Neural cell (in vitro differentiated cells): ENCODE measurements around the gene SLC17A9. TPM values are rescaled to one million over a fixed set of nuclear protein-coding genes. Genes with fewer than 3 reads are reported as not detected.
A peak's percentile ranks its signal among the peaks of the same experiment; 100 is the strongest.

Experiments
- H2AFZ ChIP-seq: fragments of 200-600, 300-800 bp; sonication (generic), shearing (Covaris generic); 2 replicates; pipeline ENCODE4 v1.6.0; 2014; ENCODE audit warnings: low read depth, mild to moderate bottlenecking, antibody characterized with exemption, low read length, moderate library complexity
- H3F3A ChIP-seq: fragments of 200-600 bp; shearing (Covaris generic); 2 replicates; pipeline ENCODE4 v1.6.1; 2016; ENCODE audit warnings: mild to moderate bottlenecking, moderate library complexity, mixed read lengths, antibody characterized with exemption, low read length; ENCODE audit not compliant: insufficient read depth, poor library complexity, severe bottlenecking
- H3K27ac ChIP-seq: fragments of 200-600, 300-800 bp; sonication (generic), shearing (Covaris generic); 2 replicates; pipeline ENCODE4 v1.5.1; 2014; ENCODE audit warnings: mild to moderate bottlenecking, low read length, moderate library complexity
- H3K27me3 ChIP-seq: fragments of 300-800, 200-600 bp; sonication (generic), shearing (Covaris generic); 2 replicates; pipeline ENCODE4 v1.6.0; 2014; ENCODE audit warnings: mild to moderate bottlenecking, low read depth, low read length, moderate library complexity; ENCODE audit not compliant: insufficient read depth
- H3K36me3 ChIP-seq: fragments of 300-800, 200-600 bp; sonication (generic), shearing (Covaris generic); 2 replicates; pipeline ENCODE4 v1.5.1; 2014; ENCODE audit warnings: mild to moderate bottlenecking, antibody characterized with exemption, low read length, moderate library complexity; ENCODE audit not compliant: insufficient read depth
- H3K4me2 ChIP-seq: fragments of 300-800, 200-600 bp; sonication (generic), shearing (Covaris generic); 2 replicates; pipeline ENCODE4 v1.6.0; 2014; ENCODE audit warnings: mild to moderate bottlenecking, low read length
- H3K4me3 ChIP-seq: fragments of 300-800, 200-600 bp; sonication (generic), shearing (Covaris generic); 2 replicates; pipeline ENCODE4 v1.5.1; 2014; ENCODE audit warnings: mild to moderate bottlenecking, low read length, moderate library complexity
- H3K79me2 ChIP-seq: fragments of 200-600 bp; shearing (Covaris generic); replicated peaks from 2 replicates; pipeline ENCODE4 v1.6.0; 2014; ENCODE audit warnings: mild to moderate bottlenecking, low read length, moderate library complexity; ENCODE audit not compliant: insufficient read depth
- H3K9ac ChIP-seq: fragments of 300-800, 200-600 bp; sonication (generic), shearing (Covaris generic); 2 replicates; pipeline ENCODE4 v1.6.1; 2016; ENCODE audit warnings: mild to moderate bottlenecking, low read length, mixed read lengths
- H3K9me2 ChIP-seq: fragments of 200-600 bp; shearing (Covaris generic); 2 replicates; pipeline ENCODE4 v1.6.1; 2016; ENCODE audit warnings: mild to moderate bottlenecking, low read length, mixed read lengths; ENCODE audit not compliant: insufficient read depth
- H3K9me3 ChIP-seq: fragments of 200-600, 300-800 bp; sonication (generic), shearing (Covaris generic); 2 replicates; pipeline ENCODE4 v1.6.1; 2016; ENCODE audit warnings: mild to moderate bottlenecking, mixed run types, low read length, moderate library complexity, mixed read lengths
- H4K20me1 ChIP-seq: fragments of 200-600 bp; shearing (Covaris generic); 2 replicates; pipeline ENCODE4 v1.6.1; 2016; ENCODE audit warnings: mild to moderate bottlenecking, mixed run types; ENCODE audit not compliant: insufficient read depth
- CTCF ChIP-seq: fragments of 450-650 bp; IDR thresholded peaks from 2 replicates; pipeline ENCODE4 v1.5.1; 2014; ENCODE audit warnings: antibody characterized with exemption, mild to moderate bottlenecking, moderate library complexity; ENCODE audit not compliant: poor library complexity, severe bottlenecking
- EP300 ChIP-seq: fragments of 450-650 bp; conservative IDR thresholded peaks from 2 replicates; pipeline ENCODE4 v1.6.1; 2014; ENCODE audit warnings: antibody characterized with exemption, mild to moderate bottlenecking, moderate library complexity; ENCODE audit not compliant: poor library complexity, severe bottlenecking
- EZH2 ChIP-seq: fragments of 200-600, 300-800 bp; shearing (Covaris generic), sonication (generic); IDR thresholded peaks from 2 replicates; pipeline ENCODE4 v1.6.1; 2014; ENCODE audit warnings: antibody characterized with exemption, low read length, borderline replicate concordance, mild to moderate bottlenecking; ENCODE audit not compliant: insufficient read depth, poor library complexity, severe bottlenecking
- MXI1 ChIP-seq: fragments of 450-650 bp; conservative IDR thresholded peaks from 2 replicates; pipeline ENCODE4 v1.6.1; 2014; ENCODE audit warnings: antibody characterized with exemption, mild to moderate bottlenecking; ENCODE audit not compliant: poor library complexity, severe bottlenecking
- POLR2AphosphoS5 ChIP-seq: IDR thresholded peaks from 2 replicates; pipeline ENCODE4 v1.6.1; 2012
- RAD21 ChIP-seq: fragments of 450-650 bp; conservative IDR thresholded peaks from 2 replicates; pipeline ENCODE4 v1.6.1; 2014; ENCODE audit warnings: antibody characterized with exemption, mild to moderate bottlenecking, moderate library complexity
- REST ChIP-seq: IDR thresholded peaks from 2 replicates; pipeline ENCODE4 v1.6.1; 2012; ENCODE audit warnings: borderline replicate concordance
- SMC3 ChIP-seq: fragments of 450-650 bp; conservative IDR thresholded peaks from 2 replicates; pipeline ENCODE4 v1.6.1; 2014; ENCODE audit warnings: antibody characterized with exemption, mild to moderate bottlenecking, moderate library complexity; ENCODE audit not compliant: poor library complexity
- TAF1 ChIP-seq: IDR thresholded peaks from 2 replicates; pipeline ENCODE4 v1.6.1; 2012; ENCODE audit warnings: low read depth
- polyA plus RNA-seq: library from polyadenylated mRNA; depleted of rRNA; stranded (reverse); fragments of >200 nt; gene quantifications from 2 replicates; pipeline ENCODE4 v1.2.3, GENCODE V29; 2014

The SLC17A9 gene
- polyA plus RNA-seq, 1 donor from 2014 or later: not detected

GRCh38 chr20:63007646-63008488 is 55.4 kb downstream of the SLC17A9 start (continued):
- TF ChIP-seq EP300: no peak

- Histone ChIP-seq H3K4me2 (no peak overlapping the region), H3K9ac (no peak overlapping the region), H3K27me3 (peaks cover 59% of the 10 kb centered on the region), H3K79me2 (no peaks in the 10 kb centered on the region), H3F3A (no peaks in the 10 kb centered on the region), H3K4me3 (peak overlapping the region; percentile 25), H4K20me1 (no peaks in the 10 kb centered on the region), H3K36me3 (no peaks in the 10 kb centered on the region), H3K9me2 (no peaks in the 10 kb centered on the region), H3K9me3 (peaks cover 3% of the 10 kb centered on the region), H3K27ac (no peak overlapping the region), H2AFZ (no peak overlapping the region)
- TF ChIP-seq EZH2: no peak
- TF ChIP-seq SMC3: no peak
- no peak for TF ChIP-seq EP300
- TF ChIP-seq RAD21: no peak
- TF ChIP-seq CTCF: no peak
- TF ChIP-seq POLR2AphosphoS5: no peak
- no peak for TF ChIP-seq MXI1
- TF ChIP-seq REST: no peak
- no peak for TF ChIP-seq TAF1
These were observed 56.1 kb downstream of the SLC17A9 start for GRCh38 chr20:63008541-63009044.
